GM12875 (cell line): ENCODE measurements around the gene ABHD16A.
"Not testable (repeated sequence)": the region's sequence is repeated elsewhere in the genome, so short reads cannot be mapped to it uniquely, and the experiment has no call there.

ENCODE experiments used
- H3K4me3 ChIP-seq: one replicate; pipeline ENCODE4 v1.5.1; 2011; ENCODE audit warnings: low read depth, low read length, control low read depth
- CTCF ChIP-seq: IDR thresholded peaks from 2 replicates; pipeline ENCODE4 v1.5.1; 2011; ENCODE audit warnings: low read depth, mild to moderate bottlenecking, control low read depth, inconsistent platforms, low read length, moderate library complexity, borderline replicate concordance; ENCODE audit not compliant: insufficient read depth

The ABHD16A gene

GRCh38 chr6:31712296-31712695 lies 9.2 kb upstream of the ABHD16A start:
- peak; percentile 10; the same call in 1 of the 2 replicates for TF ChIP-seq CTCF

DNA sequence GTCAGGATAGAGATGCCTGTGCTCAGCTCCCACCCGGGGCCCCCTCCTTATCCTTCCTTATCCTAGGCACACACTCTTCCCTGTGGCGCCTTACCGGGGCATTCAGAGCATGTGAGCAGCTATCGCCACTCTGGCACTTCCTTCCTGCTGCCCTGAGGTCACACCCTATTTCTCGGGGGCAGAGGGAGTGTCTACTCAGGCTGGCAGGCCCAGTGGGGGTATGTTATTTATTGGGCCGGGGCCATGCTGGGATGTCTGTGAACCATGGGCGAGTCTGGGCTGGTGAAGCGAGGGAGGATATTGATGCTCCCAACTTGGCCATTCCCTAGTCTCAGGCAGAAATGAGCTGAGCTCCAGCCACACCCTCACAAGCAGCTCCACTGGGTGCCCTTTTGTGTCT lies 8.1 kb upstream of the ABHD16A start:
- H3K4me3 ChIP-seq: no peak overlapping the region
- no peak for TF ChIP-seq CTCF

More at GRCh38 chr6:31712296-31712695, 9.2 kb upstream of the ABHD16A start:
- H3K4me3 ChIP-seq: no peak overlapping the region

- no peak overlapping the region for H3K4me3 ChIP-seq
- no peak for TF ChIP-seq CTCF
Measured at GRCh38 chr6:31710523-31711219, 7.5 kb upstream of the ABHD16A start.

- H3K4me3 ChIP-seq: not testable (repeated sequence)
Measured at GRCh38 chr6:31709157-31709556, 6.0 kb upstream of the ABHD16A start.

DNA sequence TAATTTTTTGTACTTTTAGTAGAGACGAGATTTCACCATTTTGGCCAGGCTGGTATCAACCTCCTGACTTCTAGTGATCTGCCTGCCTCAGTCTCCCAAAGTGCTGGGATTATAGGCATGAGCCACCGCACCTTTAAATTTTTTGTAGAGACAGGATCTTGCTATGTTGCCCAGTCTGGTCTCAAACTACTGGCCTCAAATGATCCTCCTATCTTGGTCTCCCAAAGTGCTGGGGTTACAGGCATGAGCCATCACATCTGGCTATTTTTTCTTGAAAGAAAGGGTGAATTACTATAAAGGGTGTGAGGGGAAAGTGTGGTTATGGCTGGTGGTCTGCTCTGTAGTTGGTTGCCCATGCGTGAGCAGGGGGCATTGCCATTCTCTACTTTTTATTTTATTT lies 5.1 kb upstream of the ABHD16A start:
- H3K4me3 ChIP-seq: no peak overlapping the region
- TF ChIP-seq CTCF: no peak

DNA sequence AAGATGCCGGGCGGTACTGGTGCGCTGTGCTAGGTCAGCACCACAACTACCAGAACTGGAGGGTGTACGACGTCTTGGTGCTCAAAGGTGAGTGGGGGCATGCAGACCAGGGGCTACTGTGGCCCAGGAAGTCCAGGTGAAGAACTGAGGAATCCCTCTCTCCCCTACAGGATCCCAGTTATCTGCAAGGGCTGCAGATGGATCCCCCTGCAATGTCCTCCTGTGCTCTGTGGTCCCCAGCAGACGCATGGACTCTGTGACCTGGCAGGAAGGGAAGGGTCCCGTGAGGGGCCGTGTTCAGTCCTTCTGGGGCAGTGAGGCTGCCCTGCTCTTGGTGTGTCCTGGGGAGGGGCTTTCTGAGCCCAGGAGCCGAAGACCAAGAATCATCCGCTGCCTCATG lies 4.6 kb upstream of the ABHD16A start:
- H3K4me3 ChIP-seq: no peak overlapping the region
- no peak for TF ChIP-seq CTCF

- H3K4me3 ChIP-seq: no peak within 1 kb of the TSS
Measured at GRCh38 chr6:31706599-31706998, 3.5 kb upstream of the ABHD16A start, which contains the start of gene LY6G6F. Gene LY6G6F (plus strand): TSS chr6:31706866. CDS start chr6:31706907, 41 bp downstream.

More at GRCh38 chr6:31706599-31706998, 3.5 kb upstream of the ABHD16A start, which contains the start of gene LY6G6F:
- no peak for TF ChIP-seq CTCF
